Stimulated activated CD4-positive, alpha-beta T cell treated with anti-CD3 and anti-CD28 coated beads, Interleukin-4, amount 100 ng/mL, for 48 hours (primary cell): Measurements from ENCODE around the gene BRICD5.
"Not testable (repeated sequence)": the region's sequence is repeated elsewhere in the genome, so short reads cannot be mapped to it uniquely, and the experiment has no call there.

Source experiments
- DNase-seq, 2 donors: peaks; one replicate each; pipeline ENCODE4 v3.0.0-alpha.2; 2020; ENCODE audit warnings: low read depth in 2 of 2

The BRICD5 gene

GRCh38 chr16:2210386-2211365, at the start of gene BRICD5:
Gene BRICD5, minus strand, starts transcription at chr16:2210863. Its CDS starts 30 bp downstream, at chr16:2210833.
- no peak for DNase-seq

DNA sequence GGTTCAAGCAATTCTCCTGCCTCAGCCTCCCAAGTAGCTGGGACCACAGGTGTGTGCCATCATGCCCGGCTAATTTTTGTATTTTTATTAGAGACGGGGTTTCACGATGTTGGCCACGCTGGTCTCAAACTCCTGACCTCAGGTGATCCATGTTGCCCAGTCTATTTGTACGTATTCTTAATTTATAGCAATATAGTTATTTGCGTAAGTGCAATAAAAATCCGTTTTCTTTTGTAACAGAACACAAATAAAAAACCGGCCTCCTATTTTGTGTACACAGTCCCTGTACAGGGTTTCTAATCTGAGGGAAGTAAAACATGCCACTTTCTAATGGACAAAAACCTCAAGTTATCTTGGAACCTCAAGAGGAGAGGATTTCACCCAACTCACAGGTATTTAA, 49.6 kb upstream of the BRICD5 start:
- no peak for DNase-seq

GRCh38 chr16:2258530-2258929, 47.9 kb upstream of the BRICD5 start:
- not testable (repeated sequence) for DNase-seq

GRCh38 chr16:2257726-2258125, 47.1 kb upstream of the BRICD5 start:
- no peak for DNase-seq

DNA sequence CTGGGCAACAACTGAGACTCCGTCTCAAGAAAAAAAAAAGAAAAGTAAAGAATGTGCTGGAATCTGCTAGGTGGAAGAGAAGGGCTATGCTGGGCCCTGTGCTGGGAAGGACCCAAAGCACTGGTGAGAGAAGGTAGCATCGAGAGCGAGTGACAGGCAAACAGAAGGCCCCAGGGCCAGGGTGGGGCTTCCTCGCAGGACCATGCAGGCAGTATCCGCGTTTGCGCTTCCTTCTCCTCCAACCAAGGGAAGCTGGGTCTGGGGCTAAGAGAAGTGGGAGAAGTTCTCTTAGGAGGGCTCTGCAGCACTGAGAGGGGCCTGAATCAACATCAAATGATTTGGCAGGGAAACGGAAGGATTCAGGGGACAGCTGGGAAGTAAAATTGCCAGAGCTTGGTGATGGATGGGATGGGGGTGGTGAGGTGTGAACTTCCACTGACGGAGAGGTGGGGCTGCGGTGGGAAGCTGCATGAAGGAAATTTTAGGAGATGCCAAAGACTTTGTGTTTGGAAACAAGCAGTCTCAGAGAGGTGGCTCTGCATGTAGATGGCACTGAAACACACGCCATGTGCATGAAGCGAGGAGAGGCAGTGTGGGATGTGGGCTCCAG, 46.0 kb upstream of the BRICD5 start:
- no peak for DNase-seq

DNA sequence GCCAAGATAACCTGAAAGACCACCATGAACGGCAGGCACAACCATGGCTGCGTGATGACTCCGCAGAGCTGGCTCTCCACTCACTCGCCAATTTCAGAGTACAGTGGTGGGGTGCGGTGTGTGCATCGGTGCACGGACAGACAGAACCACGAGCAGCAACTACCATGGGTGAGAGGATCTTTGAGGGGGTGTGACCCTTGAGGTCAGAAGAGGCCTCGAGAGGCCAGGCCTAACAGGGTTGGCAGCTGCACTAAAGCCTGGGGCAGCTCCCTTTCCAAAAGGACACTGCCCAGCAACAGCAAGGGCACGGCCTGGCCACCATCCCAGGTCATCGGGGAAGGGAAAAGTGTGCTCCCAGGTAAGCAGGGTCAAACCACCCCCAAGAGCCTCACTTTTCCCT, 42.6 kb upstream of the BRICD5 start:
- DNase-seq: no peak

DNA sequence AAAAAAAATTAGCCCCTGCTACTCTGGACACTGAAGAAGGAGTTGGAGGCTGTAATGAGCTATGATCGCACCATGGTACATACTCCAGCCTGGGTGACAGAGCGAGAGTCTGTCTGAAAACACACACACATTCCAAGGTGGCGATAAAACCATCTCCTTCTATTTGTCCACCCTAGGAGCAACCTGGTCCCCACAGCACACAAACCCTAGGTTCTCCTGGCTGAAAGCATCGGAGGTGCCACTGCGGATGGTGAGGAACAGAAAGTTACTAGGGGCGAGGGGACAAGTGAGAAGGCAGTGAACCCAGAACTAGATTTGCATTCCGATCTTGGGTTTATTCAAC, 42.1 kb upstream of the BRICD5 start:
- no peak for DNase-seq

GRCh38 chr16:2251296-2252111, 40.8 kb upstream of the BRICD5 start, which contains the start of gene ECI1:
Gene ECI1, minus strand, starts transcription at chr16:2251587. Its CDS starts 21 bp downstream, at chr16:2251566.
- peak; percentile 75 to 85 for DNase-seq

DNA sequence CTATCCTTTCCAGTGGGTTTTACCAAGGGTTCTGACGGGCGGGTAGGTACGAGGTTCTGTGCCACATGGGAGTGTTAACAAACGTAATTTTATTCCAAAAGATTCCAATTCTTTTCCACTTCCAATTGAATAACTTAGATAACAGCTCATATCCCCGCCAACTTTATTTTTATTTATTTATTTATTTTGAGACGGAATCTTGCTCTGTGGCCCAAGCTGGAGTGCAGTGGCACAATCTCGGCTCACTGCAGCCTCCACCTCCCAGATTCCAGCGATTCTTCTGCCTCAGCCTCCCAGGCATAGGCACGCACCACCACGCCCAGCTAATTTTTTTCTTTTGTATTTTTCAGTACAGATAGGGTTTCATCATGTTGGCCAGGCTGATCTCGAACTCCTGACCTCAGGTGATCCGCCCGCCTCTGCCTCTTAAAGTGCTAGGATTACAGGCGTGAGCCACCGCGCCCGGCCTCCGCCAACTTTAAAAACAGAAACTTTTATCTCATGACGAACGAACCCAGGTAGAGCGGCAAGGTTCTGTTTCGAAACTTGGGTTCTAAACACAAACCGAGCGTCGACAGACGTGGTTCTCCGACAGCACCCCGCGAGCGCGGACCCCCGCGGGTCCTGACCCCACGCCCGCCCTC, 40.1 kb upstream of the BRICD5 start:
- DNase-seq: no peak

GRCh38 chr16:2246301-2246885, 35.7 kb upstream of the BRICD5 start:
- DNase-seq: no peak

DNA sequence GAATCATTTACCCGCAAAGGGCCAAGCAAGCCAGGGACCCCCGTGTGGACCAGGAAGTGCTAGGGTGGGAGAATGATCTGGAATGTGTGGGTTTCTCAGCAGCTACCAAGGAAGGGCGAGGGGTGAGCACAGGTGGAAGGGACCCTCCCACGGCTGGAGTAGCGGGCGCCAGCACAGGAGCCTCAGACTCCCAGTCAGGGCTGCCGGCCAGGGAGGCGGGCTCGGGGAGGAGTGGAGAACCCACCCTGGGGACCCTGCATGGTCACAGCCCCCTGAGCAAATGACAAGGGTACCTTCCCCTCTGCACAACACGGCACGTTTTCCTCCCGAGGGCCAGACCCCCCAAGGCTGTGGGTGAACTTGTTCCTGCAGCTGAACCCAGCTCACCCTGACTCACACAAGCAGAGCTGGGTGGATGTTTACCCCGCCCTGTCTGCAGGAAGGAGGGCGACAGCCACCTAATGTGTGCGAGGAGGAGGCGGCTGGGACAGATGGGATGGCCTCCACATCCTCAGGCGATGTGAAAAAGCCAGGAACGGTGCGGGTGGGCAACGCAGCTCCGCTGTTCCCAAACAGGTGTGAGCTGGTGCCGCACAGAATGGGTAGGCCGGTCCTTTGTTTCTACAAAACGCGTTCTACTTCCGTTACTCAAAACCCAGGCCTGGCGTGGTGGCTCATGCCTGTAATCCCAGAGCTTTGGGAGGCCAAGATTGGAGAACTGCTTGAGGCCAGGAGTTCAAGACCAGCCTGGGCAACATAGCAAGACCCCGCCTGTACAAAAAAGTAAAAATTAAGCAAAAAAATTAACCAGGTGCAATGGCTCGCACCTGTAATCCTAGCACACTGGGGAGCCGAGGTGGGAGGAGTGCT, 34.5 kb upstream of the BRICD5 start:
- no peak for DNase-seq

- no peak for DNase-seq
Observed at GRCh38 chr16:2244301-2244700, 33.6 kb upstream of the BRICD5 start.

- DNase-seq: no peak
Observed at GRCh38 chr16:2243781-2244180, 33.1 kb upstream of the BRICD5 start.

- no peak for DNase-seq
Observed at GRCh38 chr16:2243031-2243528, 32.4 kb upstream of the BRICD5 start.

- DNase-seq: no peak
Observed at GRCh38 chr16:2242598-2242997, 31.9 kb upstream of the BRICD5 start.

- DNase-seq: not testable (repeated sequence)
Observed at GRCh38 chr16:2240331-2240730, 29.7 kb upstream of the BRICD5 start.

DNA sequence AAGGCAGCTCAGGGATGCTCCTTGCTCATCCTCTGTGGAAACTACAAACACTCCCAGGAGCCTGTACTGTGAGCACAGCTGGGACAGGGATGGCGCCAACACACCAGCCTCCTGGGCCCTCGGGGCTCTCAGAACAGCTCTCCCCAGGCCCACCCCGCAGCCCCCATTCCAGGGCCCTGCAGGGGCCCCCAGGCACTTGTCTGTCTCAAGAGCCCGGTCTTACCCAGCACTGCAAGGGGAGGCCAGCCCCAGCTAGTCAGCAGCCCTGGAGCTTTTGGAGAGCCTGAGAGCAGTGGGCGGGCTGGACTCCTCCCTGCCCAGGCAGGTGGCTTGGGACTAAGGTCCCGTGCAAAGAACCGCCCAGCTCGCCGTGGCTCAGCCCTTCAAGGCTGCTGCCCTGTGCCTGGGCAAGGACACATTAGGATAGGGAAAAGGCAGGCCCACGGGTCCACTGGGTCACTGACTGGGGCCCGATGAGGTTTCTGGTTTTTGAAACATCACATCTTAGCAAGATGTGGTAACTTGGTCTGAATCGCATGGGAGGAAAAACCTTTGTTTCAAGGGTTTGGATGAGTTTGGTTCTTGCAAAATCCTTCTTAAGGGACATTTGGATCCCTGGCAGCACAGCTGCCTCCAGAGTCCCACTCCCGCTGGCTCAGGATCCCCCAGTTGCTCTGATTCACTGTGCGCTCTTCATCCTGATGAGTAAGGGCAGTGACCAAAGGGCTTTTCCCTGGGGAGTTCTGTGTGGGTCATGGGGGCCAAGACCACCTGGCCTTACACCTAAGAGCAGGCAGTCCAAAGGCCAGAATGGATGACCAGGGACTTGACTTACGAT, 28.4 kb upstream of the BRICD5 start:
- no peak for DNase-seq

- DNase-seq: no peak
Observed at GRCh38 chr16:2238150-2238837, 27.6 kb upstream of the BRICD5 start.
